Measurements from ENCODE around the gene H3-3A.
A peak's percentile ranks its signal among the peaks of the same experiment; 100 is the strongest.
"Not testable (repeated sequence)": the region's sequence is repeated elsewhere in the genome, so short reads cannot be mapped to it uniquely, and the experiment has no call there.

The H3-3A gene

DNA sequence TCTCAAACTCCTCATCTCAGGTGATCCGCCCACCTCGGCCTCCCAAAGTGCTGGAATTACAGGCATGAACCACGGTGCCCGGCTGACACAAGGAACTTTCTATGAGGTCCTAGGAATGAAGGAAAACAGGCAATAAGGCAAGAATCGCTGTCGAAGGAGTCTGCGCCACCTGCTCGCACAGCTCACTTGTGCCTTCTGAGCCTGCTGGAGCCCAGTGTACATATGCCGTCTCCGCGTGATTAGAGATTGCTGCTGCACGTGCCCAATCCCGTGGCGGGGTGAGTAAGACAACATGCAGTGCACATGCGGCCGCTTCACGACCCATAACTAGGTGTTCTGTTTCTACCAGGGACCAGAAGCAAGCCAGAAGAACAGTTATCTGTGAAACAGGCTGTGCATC is 24.3 kb downstream of the H3-3A start:
- no peak for DNase-seq

DNA sequence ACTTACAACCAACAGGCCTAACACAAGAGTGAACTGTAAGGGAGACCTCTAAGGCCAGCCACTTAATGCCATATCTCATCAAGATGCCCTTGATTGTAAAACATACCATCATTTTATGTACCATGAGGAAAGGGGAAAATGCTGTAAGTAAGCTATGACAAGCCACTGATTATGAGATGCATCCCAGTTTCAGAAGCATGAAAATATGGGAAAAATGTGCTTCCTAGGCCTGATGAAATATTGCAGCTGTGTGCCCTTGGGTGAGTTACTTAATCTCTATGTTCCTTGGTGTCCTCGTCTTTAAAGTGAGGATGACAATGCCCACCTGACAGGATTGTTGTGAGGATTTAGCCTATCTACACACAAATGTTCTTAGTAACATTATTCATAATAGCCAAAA is 28.9 kb downstream of the H3-3A start:
- DNase-seq: no peak

DNA sequence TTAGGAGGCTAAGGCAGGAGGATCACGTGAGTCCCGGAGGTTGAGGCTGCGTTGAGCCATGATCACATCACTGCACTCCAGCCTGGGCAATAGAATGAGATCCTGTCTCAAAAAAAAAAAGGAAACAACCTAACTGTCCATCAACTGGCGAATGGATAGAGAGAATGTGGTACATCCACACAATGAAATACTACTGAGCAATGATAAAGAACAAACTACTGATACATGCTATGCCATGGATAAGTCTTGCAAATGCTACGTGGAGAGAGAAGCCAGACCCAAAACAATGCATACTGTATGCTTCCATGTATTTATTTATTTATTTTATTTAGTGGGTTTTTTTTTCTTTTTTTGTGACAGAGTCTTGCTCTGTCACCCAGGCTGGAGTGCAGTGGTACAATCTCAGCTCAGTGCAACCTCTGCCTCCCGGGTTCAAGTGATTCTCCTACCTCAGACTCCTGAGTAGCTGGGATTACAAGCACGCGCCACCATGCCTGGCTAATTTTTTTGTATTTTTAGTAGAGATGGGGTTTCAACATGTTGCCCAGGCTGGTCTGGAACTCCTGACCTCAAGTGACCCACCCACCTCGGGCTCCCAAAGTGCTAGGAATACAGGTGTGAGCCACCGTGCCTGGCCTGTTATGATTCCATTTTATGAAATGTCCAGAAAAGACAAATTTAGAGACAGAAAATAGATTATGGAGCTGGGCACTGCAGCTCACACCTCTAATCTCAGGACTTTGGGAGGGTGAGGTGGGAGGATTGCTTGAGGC is 29.7 kb downstream of the H3-3A start:
- DNase-seq: not testable (repeated sequence)

- DNase-seq: no peak
These were observed 30.4 kb downstream of the H3-3A start for GRCh38 chr1:226092965-226093364.

DNA sequence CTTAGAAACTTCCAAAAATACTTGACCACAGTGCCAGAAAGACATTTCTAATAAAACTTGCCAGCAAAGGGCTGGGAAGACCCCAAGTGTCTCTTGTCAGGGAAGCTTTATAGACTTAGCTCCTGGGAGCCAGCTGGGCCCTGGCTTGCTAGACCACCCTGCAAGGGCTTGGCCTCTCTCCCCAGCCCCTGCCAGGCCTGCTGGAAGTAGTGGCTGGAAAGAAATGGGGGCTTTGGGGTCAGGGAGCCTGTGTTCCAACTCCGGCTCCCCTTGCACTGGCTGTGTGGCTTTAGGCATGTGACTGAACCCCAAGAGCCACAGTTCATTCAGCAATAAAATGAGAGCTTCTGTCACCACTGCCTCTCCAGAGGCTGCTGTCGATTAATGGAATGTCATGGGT is 31.1 kb downstream of the H3-3A start:
- DNase-seq: no peak

GRCh38 chr1:226094451-226094850 is 31.9 kb downstream of the H3-3A start:
- DNase-seq: no peak

- no peak for DNase-seq
These were observed 32.8 kb downstream of the H3-3A start for GRCh38 chr1:226095286-226095685.

- no peak for DNase-seq
These were observed 35.5 kb downstream of the H3-3A start for GRCh38 chr1:226097866-226098625.

GRCh38 chr1:226098870-226099835 is 36.6 kb downstream of the H3-3A start:
- no peak for DNase-seq

DNA sequence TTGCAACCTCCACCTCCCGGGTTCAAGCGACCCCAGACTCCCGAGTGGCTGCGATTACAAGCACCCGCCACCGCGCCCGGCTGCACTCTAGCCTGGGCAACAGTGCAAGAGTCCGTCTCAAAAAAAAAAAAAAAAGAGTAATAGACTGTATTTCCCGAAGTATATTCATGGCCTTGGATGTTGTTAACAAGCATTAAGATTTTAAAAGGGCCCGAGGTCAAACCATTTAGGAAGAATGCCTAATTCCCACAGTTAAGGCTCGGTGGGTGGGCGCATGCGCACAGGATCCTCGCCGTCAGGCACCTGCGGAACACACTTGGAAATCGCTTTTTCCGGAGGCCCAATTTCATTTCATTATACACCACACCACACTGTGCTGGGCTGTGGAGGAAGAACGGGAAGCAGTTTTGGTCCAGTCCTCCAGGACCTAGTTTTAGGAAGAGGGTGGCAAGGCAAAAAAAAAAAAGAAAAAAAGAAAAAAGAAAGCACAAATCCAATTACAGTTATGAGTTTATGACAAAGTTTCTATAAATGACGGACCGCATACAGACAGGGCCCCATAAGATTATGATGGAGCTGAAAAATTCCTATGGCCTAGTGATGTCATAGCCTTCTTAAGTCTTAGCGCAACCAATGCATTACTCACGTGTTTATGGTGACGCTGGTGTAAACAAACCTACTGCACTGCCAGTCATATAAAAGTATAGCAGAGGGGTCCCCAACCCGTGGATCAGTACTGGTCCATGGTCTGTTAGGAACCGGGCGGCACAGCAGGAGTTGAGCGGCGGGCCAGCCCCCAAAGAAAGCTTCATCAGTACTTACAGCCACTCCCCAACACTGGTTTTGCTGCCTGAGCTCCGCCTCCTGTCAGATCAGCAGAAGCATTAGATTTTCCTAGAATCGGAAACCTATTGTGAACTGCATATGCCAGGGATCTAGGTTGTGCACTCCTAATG is 38.2 kb downstream of the H3-3A start:
- peak; percentile 47 for DNase-seq

- no peak for DNase-seq
These were observed 42.2 kb downstream of the H3-3A start for GRCh38 chr1:226104671-226105121.

DNA sequence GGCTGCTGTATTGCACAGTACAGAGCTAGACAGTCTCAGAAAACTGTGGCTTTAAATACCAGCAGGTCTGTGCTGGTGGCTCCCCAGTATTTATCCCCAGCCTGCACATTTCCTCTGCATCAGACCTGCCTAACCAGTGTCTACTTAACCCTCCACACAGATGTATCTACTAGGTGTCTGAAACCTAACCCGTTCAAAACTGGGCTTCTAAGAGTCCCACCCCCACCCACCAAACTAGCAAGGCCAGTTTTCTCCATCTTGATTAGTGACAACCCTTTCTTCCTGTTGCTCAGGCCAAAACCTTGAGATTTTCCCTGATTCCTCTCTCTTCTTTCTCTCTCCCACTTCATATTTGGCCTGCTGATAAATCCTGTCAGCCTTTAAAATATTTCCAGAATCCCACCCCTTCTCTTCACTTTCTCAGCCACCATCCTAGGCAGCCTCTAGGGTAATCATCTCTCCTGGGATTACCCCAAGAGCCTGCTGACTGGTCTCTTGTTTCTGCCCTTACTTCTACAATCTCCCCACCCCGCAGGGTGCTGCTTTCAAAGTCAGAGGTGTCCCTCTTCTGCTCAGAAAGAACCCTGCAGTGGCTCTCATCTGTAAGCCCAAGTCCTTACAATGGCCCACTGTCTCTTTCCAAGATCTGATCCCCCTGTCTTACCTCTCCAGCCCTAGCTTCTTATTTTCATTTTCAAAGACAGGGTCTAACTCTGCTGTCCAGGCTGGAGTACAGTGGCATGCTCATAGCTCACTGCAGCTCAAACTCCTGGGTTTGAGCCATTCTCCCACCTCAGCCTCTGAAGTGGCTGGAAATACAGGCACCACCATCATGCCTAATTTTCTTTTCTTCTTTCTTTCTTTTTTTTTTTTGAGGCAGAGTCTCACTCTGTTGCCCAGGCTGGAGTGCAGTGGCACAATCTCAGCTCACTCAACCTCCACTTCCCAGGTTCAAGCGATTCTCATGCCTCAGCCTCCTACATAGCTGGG is 45.2 kb downstream of the H3-3A start:
- no peak for DNase-seq

DNA sequence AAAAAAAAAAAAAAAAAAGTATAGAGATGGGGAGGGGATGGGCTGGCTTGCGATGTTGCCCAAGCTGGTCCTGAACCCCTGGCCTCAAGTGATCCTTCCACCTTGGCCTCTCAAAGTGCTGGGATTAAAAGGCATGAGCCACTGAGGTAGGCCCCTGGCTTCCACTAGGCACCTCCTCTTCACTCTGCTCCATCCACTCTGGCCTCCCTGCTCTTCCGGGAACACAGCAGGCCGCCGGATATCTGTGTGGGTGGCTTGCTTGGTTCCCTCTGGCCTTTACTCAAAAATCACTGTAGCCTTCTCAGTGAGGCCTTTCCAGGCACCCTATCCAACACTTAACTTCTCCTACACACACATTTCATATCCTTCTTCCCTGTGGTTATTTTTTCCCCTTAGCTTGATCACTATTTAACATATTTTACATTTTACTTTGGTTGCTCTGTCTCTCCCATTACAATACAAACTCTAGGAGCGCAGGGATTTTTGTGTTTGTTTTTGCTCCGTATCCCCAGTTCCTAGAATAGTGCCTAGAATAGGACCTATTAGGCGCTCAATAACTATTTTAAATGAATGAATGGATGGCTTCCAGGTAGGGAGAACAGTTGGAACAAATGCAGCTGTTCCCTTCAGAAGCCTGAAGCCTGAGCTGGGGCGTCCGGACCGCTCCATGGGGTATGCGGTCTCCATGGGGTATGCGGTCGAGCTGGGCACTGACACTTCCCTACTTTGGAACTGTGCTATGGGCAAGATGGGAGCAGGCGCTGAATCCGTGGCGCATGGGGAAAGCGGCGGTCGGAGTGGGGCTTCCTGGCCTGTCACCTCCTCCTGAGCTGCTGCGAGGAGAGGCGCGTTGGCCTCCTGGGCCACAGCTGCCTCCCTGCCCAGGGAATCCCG is 46.7 kb downstream of the H3-3A start:
- DNase-seq: no peak

DNA sequence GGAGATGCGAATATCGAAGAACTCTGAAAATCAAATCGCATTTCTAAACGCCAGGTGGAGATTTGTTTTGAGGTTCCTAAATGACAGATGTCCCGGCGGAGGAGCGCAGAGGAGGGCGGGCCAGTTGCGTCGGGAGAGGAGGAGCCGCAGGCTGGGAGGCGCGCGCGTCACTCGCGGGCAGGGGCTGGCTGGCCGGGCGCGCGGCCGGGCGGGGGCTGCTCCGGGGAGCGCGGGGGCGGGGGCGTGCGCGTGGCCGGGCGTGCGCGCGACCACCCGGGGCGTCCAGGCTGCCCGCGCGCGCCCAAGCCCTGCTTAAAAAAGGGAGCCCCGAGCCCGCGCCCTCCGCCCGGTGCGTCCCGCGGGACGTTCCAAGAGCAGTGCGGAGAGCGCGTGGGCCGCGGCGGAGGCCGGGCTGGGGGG is 47.3 kb downstream of the H3-3A start:
- peak; percentile 81 for DNase-seq

- peak; percentile 62 for DNase-seq
These were observed 48.0 kb downstream of the H3-3A start for GRCh38 chr1:226110249-226111097.

- peak; percentile 83 for DNase-seq
These were observed 48.8 kb downstream of the H3-3A start for GRCh38 chr1:226111098-226111882.

GRCh38 chr1:226111883-226112261 is 49.4 kb downstream of the H3-3A start:
- no peak for DNase-seq

DNA sequence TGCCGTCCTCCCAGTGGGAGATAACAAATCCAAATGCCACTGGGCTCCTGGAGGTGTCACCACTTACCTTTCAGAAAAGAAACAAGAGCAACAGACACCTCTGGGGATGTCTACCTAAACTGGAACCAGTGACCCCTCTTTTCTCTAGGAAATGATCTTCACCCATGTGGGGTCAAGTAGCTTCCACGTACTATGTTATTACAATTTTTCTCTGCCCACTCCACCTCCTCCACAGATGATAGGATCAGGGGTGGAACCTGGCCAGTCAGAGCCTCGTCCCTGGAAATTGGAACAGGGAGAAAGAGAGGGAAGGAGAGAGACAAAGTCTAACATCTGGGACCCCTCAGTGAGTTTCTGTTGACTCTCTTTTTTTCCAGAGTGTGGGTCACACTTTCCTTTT is 50.1 kb downstream of the H3-3A start:
- no peak for DNase-seq
